HG03159 (cell line): ENCODE measurements around the gene PIWIL4.
"Not testable (repeated sequence)": the region's sequence is repeated elsewhere in the genome, so short reads cannot be mapped to it uniquely, and the experiment has no call there.

Experiments used
- ATAC-seq: cut with Tn5 transposase; IDR thresholded peaks from one replicate; pipeline ENCODE4 v1.9.1; 2021; ENCODE audit warnings: mild to moderate bottlenecking, moderate library complexity; ENCODE audit not compliant: unreplicated experiment

The PIWIL4 gene

GRCh38 chr11:94632356-94632755, 65.2 kb downstream of the PIWIL4 start:
- no peak for ATAC-seq

GRCh38 chr11:94635072-94635471, 67.9 kb downstream of the PIWIL4 start:
- ATAC-seq = no peak

- no peak for ATAC-seq
Measured at GRCh38 chr11:94636388-94636949, 69.3 kb downstream of the PIWIL4 start.

- ATAC-seq = no peak
Measured at GRCh38 chr11:94638301-94638901, 71.2 kb downstream of the PIWIL4 start.

GRCh38 chr11:94638902-94639373, 71.8 kb downstream of the PIWIL4 start:
- no peak for ATAC-seq

GRCh38 chr11:94639901-94640721, 72.9 kb downstream of the PIWIL4 start:
- ATAC-seq = no peak

- no peak for ATAC-seq
Measured at GRCh38 chr11:94641167-94641761, 74.1 kb downstream of the PIWIL4 start.

- not testable (repeated sequence) for ATAC-seq
Measured at GRCh38 chr11:94643186-94643585, 76.0 kb downstream of the PIWIL4 start.

- no peak for ATAC-seq
Measured at GRCh38 chr11:94647926-94648325, 80.8 kb downstream of the PIWIL4 start.

- no peak for ATAC-seq
Measured at GRCh38 chr11:94648789-94649188, 81.6 kb downstream of the PIWIL4 start.

- no peak for ATAC-seq
Measured at GRCh38 chr11:94649254-94649653, 82.1 kb downstream of the PIWIL4 start.

- ATAC-seq = no peak
Measured at GRCh38 chr11:94649964-94650623, 82.9 kb downstream of the PIWIL4 start.

- ATAC-seq = no peak
Measured at GRCh38 chr11:94650756-94651155, 83.6 kb downstream of the PIWIL4 start.

GRCh38 chr11:94652735-94653284, 85.6 kb downstream of the PIWIL4 start:
- ATAC-seq = no peak

GRCh38 chr11:94653561-94653960, 86.4 kb downstream of the PIWIL4 start:
- no peak for ATAC-seq

- no peak for ATAC-seq
Measured at GRCh38 chr11:94654201-94654600, 87.0 kb downstream of the PIWIL4 start.

- no peak for ATAC-seq
Measured at GRCh38 chr11:94655291-94655690, 88.1 kb downstream of the PIWIL4 start.

GRCh38 chr11:94655956-94656355, 88.8 kb downstream of the PIWIL4 start:
- ATAC-seq = no peak

- no peak for ATAC-seq
Measured at GRCh38 chr11:94656968-94657367, 89.8 kb downstream of the PIWIL4 start.

GRCh38 chr11:94657629-94658028, 90.5 kb downstream of the PIWIL4 start:
- no peak for ATAC-seq

GRCh38 chr11:94658386-94658785, 91.2 kb downstream of the PIWIL4 start:
- ATAC-seq = no peak
